Activated T-cell treated with anti-CD3 and anti-CD28 coated beads, Interleukin-2, amount 50 U/mL, for 4 hours (primary cell): ENCODE measurements around the gene IMMT. TPM values are rescaled to one million over a fixed set of nuclear protein-coding genes. Genes with fewer than 3 reads are reported as not detected.

ENCODE experiments used
- ATAC-seq, 2 donors: fragments of 200-7000 bp; cut with Tn5 transposase; one replicate each; pipeline ENCODE4 v1.10.0; 2021
- DNase-seq: peaks from one replicate; pipeline ENCODE4 v3.0.0-alpha.2; 2020
- H3K27me3 Mint-ChIP-seq: one replicate; pipeline ENCODE4 v1.8.0; 2021; ENCODE audit warnings: low read depth, mixed read lengths
- H3K36me3 Mint-ChIP-seq: one replicate; pipeline ENCODE4 v1.8.0; 2022; ENCODE audit warnings: mixed read lengths; ENCODE audit not compliant: insufficient read depth
- H3K4me1 Mint-ChIP-seq: one replicate; pipeline ENCODE4 v1.8.0; 2021; ENCODE audit warnings: low read depth, mixed read lengths
- H3K4me3 Mint-ChIP-seq: one replicate; pipeline ENCODE4 v1.8.0; 2021; ENCODE audit warnings: mild to moderate bottlenecking, moderate library complexity, mixed read lengths
- H3K9me3 Mint-ChIP-seq: one replicate; pipeline ENCODE4 v1.8.0; 2021; ENCODE audit warnings: mixed read lengths
- total RNA-seq, 3 donors: library from RNA; stranded (reverse); gene quantifications; one replicate each; pipeline ENCODE4 v1.2.1, GENCODE V29; 2021

The IMMT gene
- total RNA-seq, 3 donors from 2014 or later, result 135 to 166 (median 143) TPM

- peaks cover 11% of the 10 kb centered on the region for H3K36me3 Mint-ChIP-seq
- peaks cover 48% of the 10 kb centered on the region for H3K4me1 Mint-ChIP-seq
- H3K27me3 Mint-ChIP-seq, result no peaks in the 10 kb centered on the region
- H3K9me3 Mint-ChIP-seq, result no peaks in the 10 kb centered on the region
- ATAC-seq (no peak), DNase-seq (no peak)
- H3K4me3 Mint-ChIP-seq, result peak overlapping the region; percentile 99
Observed at GRCh38 chr2:86199834-86200177, 4.5 kb upstream of the IMMT start.

DNA sequence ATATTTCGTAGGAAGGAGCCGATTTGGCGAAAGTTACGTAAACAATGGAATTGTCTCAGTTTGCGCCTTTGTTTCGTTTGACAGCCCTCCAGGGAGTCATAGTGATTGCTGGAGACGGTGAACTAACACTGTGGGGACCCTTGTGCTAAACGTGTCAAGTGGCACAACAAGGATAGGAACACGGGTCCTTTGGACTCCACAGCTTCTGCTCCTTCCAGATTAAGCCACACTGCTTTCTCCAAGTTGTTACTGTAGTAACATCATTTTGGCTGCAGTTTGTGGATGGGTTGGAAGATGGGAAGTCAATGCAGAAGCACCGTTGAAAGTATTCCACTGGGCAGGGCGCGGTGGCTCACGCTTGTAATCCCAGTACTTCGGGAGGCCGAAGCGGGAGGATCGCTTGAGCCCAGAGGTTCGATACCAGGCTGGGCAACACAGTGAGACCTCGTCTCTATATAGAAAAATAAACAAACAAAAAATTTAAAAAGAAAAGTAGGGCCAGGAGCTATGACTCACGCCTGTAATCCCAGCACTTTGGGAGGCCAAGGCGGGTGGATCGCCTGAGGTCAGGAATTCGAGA lies 636 bp upstream of the IMMT start:
- DNase-seq (no peak), ATAC-seq (no peak)
- Mint-ChIP-seq H3K27me3 (no peaks in the 10 kb centered on the region), H3K9me3 (no peaks in the 10 kb centered on the region), H3K4me1 (peaks cover 52% of the 10 kb centered on the region), H3K4me3 (peak overlapping the region; percentile 91), H3K36me3 (peaks cover 8% of the 10 kb centered on the region)

DNA sequence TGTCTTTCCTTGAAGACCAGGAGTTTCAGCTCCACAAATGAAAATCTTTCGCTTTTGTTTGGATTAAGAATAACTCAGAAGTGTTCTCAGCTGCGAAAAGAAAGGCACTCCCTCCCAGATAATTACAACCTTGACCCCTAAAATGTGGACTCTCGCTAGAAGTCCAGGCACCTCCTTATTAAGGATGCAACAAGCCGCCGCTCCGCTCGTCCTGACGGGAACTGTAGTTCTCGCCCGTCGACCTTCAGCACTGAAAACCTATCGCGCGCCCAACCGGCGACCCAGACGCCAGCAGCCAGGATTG lies 559 bp downstream of the IMMT start:
- no peak for DNase-seq
- peaks cover 58% of the 10 kb centered on the region for H3K4me1 Mint-ChIP-seq
- H3K27me3 Mint-ChIP-seq, result no peaks in the 10 kb centered on the region
- H3K9me3 Mint-ChIP-seq, result no peaks in the 10 kb centered on the region
- peak overlapping the region; percentile 91 for H3K4me3 Mint-ChIP-seq
- H3K36me3 Mint-ChIP-seq, result peaks cover 16% of the 10 kb centered on the region
- no peak for ATAC-seq

DNA sequence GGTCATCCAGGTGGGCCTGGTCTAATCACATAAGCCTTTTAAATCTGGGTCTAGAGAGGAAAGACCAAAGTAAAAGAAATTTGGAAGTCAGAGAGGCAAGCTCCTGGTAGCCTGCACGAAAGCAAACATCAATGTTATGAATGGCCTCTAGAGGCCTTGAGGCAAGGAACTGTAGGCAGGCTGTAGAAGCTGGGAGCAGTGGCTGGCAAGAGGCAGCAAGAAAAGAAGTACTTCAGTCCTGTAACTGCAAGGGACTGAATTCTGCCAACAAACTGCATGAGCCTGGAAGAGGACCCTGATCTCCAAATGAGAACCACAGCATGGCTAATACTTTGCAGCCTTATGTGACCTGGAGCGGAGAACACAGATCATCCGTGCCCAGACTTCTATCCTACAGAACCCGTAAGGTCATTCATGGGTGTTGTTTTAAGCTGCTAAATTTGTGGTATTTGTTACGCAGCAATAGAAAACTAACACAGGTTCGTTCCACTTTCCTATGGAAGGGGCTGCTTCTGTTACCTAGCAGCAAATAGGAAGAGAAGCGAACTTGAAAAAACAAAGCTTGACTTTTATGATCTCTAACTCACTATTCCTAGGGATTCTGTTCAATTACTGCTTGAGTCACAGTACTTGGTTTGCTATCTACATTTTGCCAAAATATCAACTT lies 1.2 kb downstream of the IMMT start:
- Mint-ChIP-seq H3K4me3 (peak overlapping the region; percentile 91), H3K36me3 (peaks cover 15% of the 10 kb centered on the region), H3K27me3 (no peaks in the 10 kb centered on the region), H3K9me3 (no peaks in the 10 kb centered on the region), H3K4me1 (peaks cover 58% of the 10 kb centered on the region)
- ATAC-seq, result no peak
- no peak for DNase-seq

GRCh38 chr2:86189782-86190416 lies 5.4 kb downstream of the IMMT start:
- Mint-ChIP-seq H3K9me3 (no peaks in the 10 kb centered on the region), H3K4me3 (no peak overlapping the region), H3K27me3 (no peaks in the 10 kb centered on the region), H3K36me3 (peaks cover 24% of the 10 kb centered on the region), H3K4me1 (peaks cover 81% of the 10 kb centered on the region)
- DNase-seq (no peak), ATAC-seq (no peak)

- peaks cover 17% of the 10 kb centered on the region for H3K36me3 Mint-ChIP-seq
- ATAC-seq, result peak; percentile 33 to 40
- no peak for DNase-seq
- H3K9me3 Mint-ChIP-seq, result no peaks in the 10 kb centered on the region
- peaks cover 82% of the 10 kb centered on the region for H3K4me1 Mint-ChIP-seq
- peak overlapping the region; percentile 27 for H3K4me3 Mint-ChIP-seq
- H3K27me3 Mint-ChIP-seq, result no peaks in the 10 kb centered on the region
Observed at GRCh38 chr2:86186431-86186830, 8.8 kb downstream of the IMMT start.

GRCh38 chr2:86185517-86186212 lies 9.6 kb downstream of the IMMT start:
- Mint-ChIP-seq H3K4me1 (peaks cover 75% of the 10 kb centered on the region), H3K36me3 (peaks cover 17% of the 10 kb centered on the region), H3K9me3 (no peaks in the 10 kb centered on the region), H3K27me3 (no peaks in the 10 kb centered on the region), H3K4me3 (peak overlapping the region; percentile 48)
- ATAC-seq, result peak; percentile 55 to 69
- DNase-seq, result no peak

DNA sequence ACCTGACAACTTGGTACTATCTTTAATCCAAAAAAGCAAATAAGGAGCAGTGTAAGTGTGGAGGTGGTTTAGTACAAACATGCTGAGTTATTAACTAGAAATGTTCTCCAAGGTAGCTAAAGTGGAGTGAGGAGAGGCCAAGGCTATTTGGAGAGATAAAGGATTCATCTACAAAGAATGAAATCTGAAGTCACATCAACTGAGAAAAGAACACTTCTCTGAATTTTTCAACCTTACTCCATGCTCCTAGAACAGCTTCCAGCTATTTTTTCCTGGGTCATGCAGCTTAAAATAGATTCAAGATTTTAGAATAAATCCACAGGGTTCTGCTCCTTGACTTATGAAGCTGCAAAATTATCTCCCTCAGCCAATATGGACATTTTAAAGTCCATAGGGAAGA lies 18.7 kb downstream of the IMMT start:
- ATAC-seq (no peak), DNase-seq (no peak)
- no peaks in the 10 kb centered on the region for H3K27me3 Mint-ChIP-seq
- H3K9me3 Mint-ChIP-seq, result no peaks in the 10 kb centered on the region
- no peak overlapping the region for H3K4me3 Mint-ChIP-seq
- H3K4me1 Mint-ChIP-seq, result peaks cover 12% of the 10 kb centered on the region
- H3K36me3 Mint-ChIP-seq, result peaks cover 35% of the 10 kb centered on the region

- no peak for ATAC-seq
- H3K4me3 Mint-ChIP-seq, result no peak overlapping the region
- H3K9me3 Mint-ChIP-seq, result no peaks in the 10 kb centered on the region
- H3K36me3 Mint-ChIP-seq, result peaks cover 39% of the 10 kb centered on the region
- peaks cover 11% of the 10 kb centered on the region for H3K4me1 Mint-ChIP-seq
- DNase-seq, result no peak
- H3K27me3 Mint-ChIP-seq, result no peaks in the 10 kb centered on the region
Observed at GRCh38 chr2:86175828-86176227, 19.4 kb downstream of the IMMT start.

GRCh38 chr2:86174445-86174844 lies 20.8 kb downstream of the IMMT start:
- H3K27me3 Mint-ChIP-seq, result no peaks in the 10 kb centered on the region
- no peak overlapping the region for H3K4me3 Mint-ChIP-seq
- no peaks in the 10 kb centered on the region for H3K9me3 Mint-ChIP-seq
- DNase-seq (no peak), ATAC-seq (no peak)
- H3K36me3 Mint-ChIP-seq, result peaks cover 43% of the 10 kb centered on the region
- peaks cover 11% of the 10 kb centered on the region for H3K4me1 Mint-ChIP-seq

DNA sequence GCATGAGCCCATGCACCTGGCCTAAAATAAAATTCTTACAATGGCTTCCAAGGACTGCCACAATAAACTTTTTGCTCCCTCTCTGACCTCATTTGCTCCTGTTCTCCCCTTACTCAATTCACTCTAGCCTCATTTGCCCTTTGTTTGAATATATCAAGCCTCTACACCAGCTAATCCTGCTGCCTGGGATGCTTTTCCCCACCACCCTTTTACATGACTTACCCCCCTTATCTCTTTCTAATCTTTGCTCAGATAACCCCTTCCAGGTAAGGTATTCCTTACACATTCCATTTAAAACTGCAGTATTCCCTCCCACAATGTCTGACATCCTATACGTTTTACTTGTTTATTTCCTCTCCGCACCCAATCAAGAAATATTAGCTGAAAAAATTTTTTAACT lies 22.7 kb downstream of the IMMT start:
- Mint-ChIP-seq H3K27me3 (no peaks in the 10 kb centered on the region), H3K36me3 (peaks cover 47% of the 10 kb centered on the region), H3K4me3 (no peak overlapping the region), H3K9me3 (no peaks in the 10 kb centered on the region), H3K4me1 (peaks cover 12% of the 10 kb centered on the region)
- DNase-seq (no peak), ATAC-seq (no peak)

- peaks cover 47% of the 10 kb centered on the region for H3K36me3 Mint-ChIP-seq
- no peak overlapping the region for H3K4me3 Mint-ChIP-seq
- no peaks in the 10 kb centered on the region for H3K9me3 Mint-ChIP-seq
- ATAC-seq (no peak), DNase-seq (no peak)
- peaks cover 10% of the 10 kb centered on the region for H3K4me1 Mint-ChIP-seq
- no peaks in the 10 kb centered on the region for H3K27me3 Mint-ChIP-seq
Observed at GRCh38 chr2:86171295-86171694, 24.0 kb downstream of the IMMT start.

DNA sequence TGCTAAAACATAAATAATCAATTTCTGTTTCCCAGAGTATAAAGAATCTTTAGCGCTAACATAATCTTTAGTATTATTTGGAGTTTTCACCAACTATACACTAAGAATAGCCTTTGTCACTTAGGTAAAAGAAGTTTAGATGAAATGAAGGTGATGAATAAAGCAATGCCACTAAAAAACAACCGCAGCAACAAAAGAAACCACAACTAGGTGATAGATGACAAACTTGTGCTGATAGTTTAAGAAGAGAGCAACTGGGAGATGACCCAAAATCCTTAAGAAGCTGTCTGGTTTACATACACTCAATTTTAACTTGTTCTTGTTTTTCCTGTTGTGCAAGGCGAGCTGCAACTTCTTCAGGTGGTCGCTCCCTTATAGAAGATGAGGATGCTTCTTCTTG lies 24.8 kb downstream of the IMMT start:
- no peak for ATAC-seq
- H3K4me3 Mint-ChIP-seq, result no peak overlapping the region
- no peak for DNase-seq
- peaks cover 43% of the 10 kb centered on the region for H3K36me3 Mint-ChIP-seq
- H3K9me3 Mint-ChIP-seq, result no peaks in the 10 kb centered on the region
- no peaks in the 10 kb centered on the region for H3K27me3 Mint-ChIP-seq
- peaks cover 5% of the 10 kb centered on the region for H3K4me1 Mint-ChIP-seq

GRCh38 chr2:86160156-86160952 lies 34.9 kb downstream of the IMMT start:
- Mint-ChIP-seq H3K36me3 (peaks cover 37% of the 10 kb centered on the region), H3K4me1 (no peaks in the 10 kb centered on the region), H3K4me3 (no peak overlapping the region), H3K27me3 (no peaks in the 10 kb centered on the region), H3K9me3 (no peaks in the 10 kb centered on the region)
- no peak for ATAC-seq
- DNase-seq, result no peak
